GM12878 (cell line): Measurements from ENCODE around the gene SUGCT. TPM values are rescaled to one million over a fixed set of nuclear protein-coding genes. Genes with fewer than 3 reads are reported as not detected.

ENCODE experiments used
- ATAC-seq: fragments of 200-7000 bp; cut with Tn5 transposase; 3 replicates; pipeline ENCODE4 v1.9.1; 2020; ENCODE audit warnings: mild to moderate bottlenecking, moderate library complexity
- BruUV-seq: library from RNA; stranded (reverse); fragments of 400-500 nt; replicated peaks from 2 replicates; lab custom pipeline; 2021; lab: Mats Ljungman, UMichigan
- CTCF ChIA-PET: fragments of 300-600 bp; sonication (Branson Sonifier 250); formaldehyde crosslinking; extraction: SDS; loops from one replicate; lab custom pipeline; 2021; ENCODE audit warnings: inconsistent platforms; lab: Yijun Ruan, JAX
- POLR2A ChIA-PET: fragments of 350-600 bp; formaldehyde crosslinking; extraction: SDS; loops from one replicate; lab custom pipeline; 2021; ENCODE audit warnings: inconsistent platforms; lab: Charles Lee
- RAD21 ChIA-PET: fragments of 300-600 bp; sonication (Branson Sonifier 250); formaldehyde crosslinking; loops from one replicate; lab custom pipeline; 2023; ENCODE audit warnings: antibody characterized with exemption; ENCODE audit not compliant: unreplicated experiment; lab: Charles Lee
- SMC1A ChIA-PET: fragments of 300-600 bp; sonication (Branson Sonifier 250); formaldehyde crosslinking; loops from one replicate; lab custom pipeline; 2023; ENCODE audit not compliant: unreplicated experiment, uncharacterized antibody; lab: Charles Lee
- DNase-seq: peaks from one replicate; pipeline ENCODE4 v3.0.0-alpha.2; 2011; ENCODE audit warnings: low read depth, low spot score
- FAIRE-seq: peaks from 3 replicates; lab custom pipeline; 2011; peaks lifted over from hg19 to GRCh38; lab: Jason Lieb, UNC
- H2AFZ ChIP-seq: 2 replicates; pipeline ENCODE4 v1.6.0; 2011; ENCODE audit warnings: low read depth, low read length, control low read depth; ENCODE audit not compliant: control insufficient read depth
- H3K27ac ChIP-seq: 2 replicates; pipeline ENCODE4 v1.5.1; 2011; ENCODE audit warnings: control low read depth; ENCODE audit not compliant: control insufficient read depth, insufficient read depth
- H3K27me3 ChIP-seq, 2 experiments: replicated peaks in 1 of 2; 2 replicates each; pipeline versions ENCODE4 v1.6.0 to v1.6.1; 2011; ENCODE audit warnings: low read length in 1 of 2; ENCODE audit not compliant: control insufficient read depth in 2 of 2, insufficient read depth in 2 of 2
- H3K36me3 ChIP-seq, 2 experiments: 2 replicates each; pipeline ENCODE4 v1.5.1; 2011; ENCODE audit warnings: low read length in 1 of 2; ENCODE audit not compliant: control insufficient read depth in 2 of 2, insufficient read depth in 2 of 2
- H3K4me1 ChIP-seq: 2 replicates; pipeline ENCODE4 v1.6.1; 2011; ENCODE audit warnings: mild to moderate bottlenecking, low read length, moderate library complexity, mixed read lengths; ENCODE audit not compliant: control insufficient read depth, insufficient read depth
- H3K4me2 ChIP-seq: 2 replicates; pipeline ENCODE4 v1.6.0; 2011; ENCODE audit warnings: control low read depth; ENCODE audit not compliant: control insufficient read depth, insufficient read depth
- H3K4me3 ChIP-seq: fragments of 200-600 bp; sonication (generic); 2 replicates; pipeline ENCODE4 v1.5.1; 2016
- H3K79me2 ChIP-seq: 2 replicates; pipeline ENCODE4 v1.6.0; 2011; ENCODE audit warnings: low read length; ENCODE audit not compliant: control insufficient read depth, insufficient read depth
- H3K9ac ChIP-seq: 2 replicates; pipeline ENCODE4 v1.8.0; 2011; ENCODE audit warnings: low read length, control low read depth, mixed read lengths; ENCODE audit not compliant: control insufficient read depth, insufficient read depth
- H3K9me3 ChIP-seq: replicated peaks from 3 replicates; pipeline ENCODE4 v1.5.1; 2011; ENCODE audit warnings: mild to moderate bottlenecking, low read length; ENCODE audit not compliant: control insufficient read depth, insufficient read depth
- H4K20me1 ChIP-seq: 2 replicates; pipeline ENCODE4 v1.6.0; 2011; ENCODE audit not compliant: control insufficient read depth, insufficient read depth
- CHD1 ChIP-seq: IDR thresholded peaks from 2 replicates; pipeline ENCODE4 v1.6.1; 2012; ENCODE audit warnings: low read depth, low read length, improper control_type of control experiment
- MYB ChIP-seq: fragments of 150-350 bp; IDR thresholded peaks from 2 replicates; pipeline ENCODE4 v1.6.1; 2014; ENCODE audit warnings: mild to moderate bottlenecking, low read depth, low read length, borderline replicate concordance
- USF1 ChIP-seq: IDR thresholded peaks from 2 replicates; pipeline ENCODE4 v1.6.1; 2011; ENCODE audit warnings: borderline replicate concordance, low read depth, mild to moderate bottlenecking, moderate library complexity, mixed read lengths, low read length; ENCODE audit not compliant: insufficient read depth; ENCODE audit errors: extremely low read length
- ZNF687 ChIP-seq: fragments of 450-650 bp; IDR thresholded peaks from 2 replicates; pipeline ENCODE4 v1.6.1; 2017; ENCODE audit warnings: mild to moderate bottlenecking, moderate library complexity
- WGBS: methylation state at CpG from one replicate; pipeline ENCODE4 v1.1.6; 2016; ENCODE audit warnings: low lambda C conversion rate; ENCODE audit not compliant: insufficient replicate concordance, insufficient coverage; ENCODE audit errors: missing lambda C conversion rate; 5-methylcytosine and 5-hydroxymethylcytosine counted together
- in situ Hi-C: fragments of 300-500 bp; cut with MboI; formaldehyde crosslinking; loops from 9 replicates; pipeline ENCODE4 v1.14.3; 2018; ENCODE audit warnings: mixed read lengths
- intact Hi-C: fragments of 100-400 bp; cut with micrococcal nuclease; formaldehyde crosslinking; loops from one replicate; pipeline ENCODE4 v1.14.2; 2022; ENCODE audit not compliant: unreplicated experiment
- polyA plus RNA-seq, 11 experiments: library from polyadenylated mRNA; depleted of rRNA in 4 of 11; unstranded in 6 of 11; stranded (reverse) in 5 of 11; fragments of >200 nt; fragmentation: Nextera tagmentation in 4 of 11; fragmentation: Illumina TruSeq in 1 of 11; extraction: Ambion mirVana in 4 of 11; extraction: Trizol in 1 of 11; gene quantifications; 1 replicate in 1 of 11; 2 replicates in 10 of 11; pipeline versions ENCODE4 v1.2.1 to v1.2.3, GENCODE V29; 2011 to 2016; ENCODE audit warnings: inconsistent platforms in 2 of 11, missing spikeins in 2 of 11, low read depth in 1 of 11
- total RNA-seq, 4 experiments: library from RNA; depleted of rRNA in 3 of 4; stranded (reverse); fragments of >200 nt in 3 of 4; fragmentation: Illumina TruSeq in 1 of 4; extraction: Trizol in 1 of 4; gene quantifications; 2 replicates each; pipeline versions ENCODE4 v1.2.1 to v1.2.3, GENCODE V29; 2013 to 2021

SUGCT gene
- total and polyA plus RNA-seq, 10 of the 15 experiments (the other 5 are each of a cell fraction or from before 2014, with no cell fraction given) = 0.08 to 1.2 (median 0.67) TPM; not detected in 1

GRCh38 chr7:40595832-40596231 is 461.0 kb downstream of the SUGCT start:
- Histone ChIP-seq H3K27me3 (no peaks in the 10 kb centered on the region), H3K36me3 (no peaks in the 10 kb centered on the region), H2AFZ (no peak overlapping the region), H3K79me2 (no peaks in the 10 kb centered on the region), H3K4me3 (no peak overlapping the region), H3K9ac (no peak overlapping the region), H3K4me2 (no peak overlapping the region), H3K27ac (no peak overlapping the region), H3K4me1 (no peaks in the 10 kb centered on the region), H3K9me3 (no peaks in the 10 kb centered on the region), H4K20me1 (no peaks in the 10 kb centered on the region)
- ATAC-seq (no peak), FAIRE-seq (no peak), DNase-seq (no peak)
- ChIA-PET SMC1A (interaction anchor here (0.6 to 0.7 kb wide), 3 partner anchors 13 to 677 kb away, joined by 3 read pairs; no protein-coding TSS in a partner anchor), RAD21 (interaction anchor here (1.1 kb wide), 1 partner anchor 9 kb away, joined by 3 read pairs; no protein-coding TSS in a partner anchor), CTCF (interaction anchor here (1.2 kb wide), 1 partner anchor 9 kb away, joined by 5 read pairs; no protein-coding TSS in a partner anchor), POLR2A (no interaction called here)
- TF ChIP-seq USF1 = no peak
- no peak for TF ChIP-seq ZNF687
- TF ChIP-seq CHD1 = no peak
- no peak for TF ChIP-seq MYB
- intact Hi-C loops (no loop called here), in situ Hi-C loops (no loop called here)
- BruUV-seq = no TSS peak
- 87% methylated on average over 2 of the region's 2 CpGs for whole genome bisulfite sequencing
